Measurements from ENCODE around the gene DUOXA1. TPM values are rescaled to one million over a fixed set of nuclear protein-coding genes. Genes with fewer than 3 reads are reported as not detected.
"Not testable (repeated sequence)": the region's sequence is repeated elsewhere in the genome, so short reads cannot be mapped to it uniquely, and the experiment has no call there.

Gene DUOXA1
- polyA plus RNA-seq, 2 donors, result 145 to 174 TPM

DNA sequence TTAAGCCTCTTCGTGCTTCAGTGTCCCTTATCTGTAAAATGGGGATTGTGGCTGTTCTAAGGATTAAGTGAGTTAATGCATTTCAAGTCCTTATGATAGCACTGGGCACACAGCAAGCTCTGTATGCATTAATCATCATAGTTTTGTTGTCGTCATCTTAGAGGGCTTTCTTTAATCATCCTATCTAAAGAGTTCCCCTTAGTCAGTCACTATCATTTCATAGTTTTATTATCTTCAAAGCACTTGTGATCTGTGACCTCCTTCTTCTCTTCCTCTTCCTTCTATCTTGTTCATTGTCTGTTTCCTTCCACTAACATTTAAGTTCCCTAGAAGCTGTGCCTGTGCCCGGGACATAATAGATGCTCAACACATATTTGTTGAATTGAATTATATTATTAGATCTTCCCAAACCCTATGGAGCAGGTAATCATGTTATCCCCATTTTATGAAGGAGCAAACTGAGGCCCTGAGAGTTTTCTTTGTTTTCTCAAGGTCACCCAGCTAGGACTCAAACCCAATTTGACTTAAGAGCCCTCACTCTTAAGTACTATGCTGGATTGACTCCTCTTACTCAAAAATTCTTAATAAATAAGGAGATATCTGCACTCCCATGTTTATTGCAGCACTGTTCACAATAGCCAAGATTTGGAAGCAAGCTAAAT is 39.8 kb downstream of the DUOXA1 start:
- Histone ChIP-seq H3K27ac (ENCODE audit: low read depth in 2 of 2, low read length in 1 of 2) (no peak overlapping the region), H3K4me1 (ENCODE audit: control insufficient read depth in 2 of 2, insufficient read depth in 2 of 2, low read length in 1 of 2) (peaks cover 0 to 5% of the 10 kb centered on the region in 2 donors), H3K27me3 (ENCODE audit: control insufficient read depth in 1 of 2, insufficient read depth in 2 of 2, low read length in 2 of 2) (no peaks in the 10 kb centered on the region), H3K36me3 (ENCODE audit: control insufficient read depth in 2 of 2, insufficient read depth in 2 of 2, low read length in 1 of 2) (no peaks in the 10 kb centered on the region), H3K9me3 (ENCODE audit: control insufficient read depth in 2 of 2, insufficient read depth in 1 of 2, low read depth in 1 of 2, low read length in 1 of 2) (no peaks in the 10 kb centered on the region), H3K4me3 (ENCODE audit: low read depth in 1 of 2, low read length in 2 of 2) (no peak overlapping the region)
- WGBS, 2 donors, result 60 to 65% methylated on average over 3 of the region's 3 CpGs

DNA sequence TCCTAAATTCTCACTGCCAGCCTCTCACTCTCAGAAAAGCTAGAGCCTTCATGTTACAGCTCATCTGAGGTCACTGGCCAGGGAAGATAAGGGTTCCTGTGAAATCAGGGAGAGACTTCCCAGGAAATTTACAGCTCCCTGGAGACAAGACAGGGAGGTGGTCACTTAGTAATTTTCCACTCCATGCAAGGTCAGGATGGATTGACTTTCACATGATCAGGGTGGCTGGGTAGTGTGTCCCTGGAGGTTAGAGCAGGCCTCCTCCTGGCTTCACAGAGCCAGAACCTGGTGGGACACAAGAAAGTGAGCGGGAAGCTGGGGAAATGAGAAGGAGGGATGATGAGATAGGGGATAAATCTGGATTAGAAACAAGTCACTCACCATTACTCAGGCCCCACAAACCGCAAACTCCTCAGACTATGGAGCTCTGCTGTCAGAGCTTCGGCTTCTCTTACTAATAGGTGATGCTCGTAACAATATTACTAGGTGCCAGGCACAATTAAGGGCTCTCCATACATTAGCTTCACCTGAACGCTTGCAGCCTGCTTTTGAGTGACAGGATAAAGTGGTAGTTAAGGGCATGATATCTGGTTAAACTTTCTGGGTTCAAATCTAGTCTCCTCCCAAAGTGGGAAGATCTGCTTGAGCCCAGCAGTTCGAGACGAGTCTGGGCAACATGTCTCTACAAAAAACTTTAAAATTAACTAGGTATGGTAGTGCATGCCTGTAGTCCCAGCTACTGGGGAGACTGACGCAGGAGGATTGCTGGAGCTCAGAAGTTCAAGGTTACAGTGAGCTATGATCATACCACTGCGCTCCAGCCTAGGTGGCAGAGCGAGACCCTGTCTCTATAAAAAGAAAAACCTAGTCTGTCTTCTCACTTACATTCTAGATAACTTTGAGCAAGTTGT is 40.6 kb downstream of the DUOXA1 start:
- Histone ChIP-seq H3K4me3 (ENCODE audit: low read depth in 1 of 2, low read length in 2 of 2) (no peak overlapping the region), H3K27ac (ENCODE audit: low read depth in 2 of 2, low read length in 1 of 2) (no peak overlapping the region), H3K4me1 (ENCODE audit: control insufficient read depth in 2 of 2, insufficient read depth in 2 of 2, low read length in 1 of 2) (peaks cover 0 to 5% of the 10 kb centered on the region in 2 donors), H3K27me3 (ENCODE audit: control insufficient read depth in 1 of 2, insufficient read depth in 2 of 2, low read length in 2 of 2) (no peaks in the 10 kb centered on the region), H3K9me3 (ENCODE audit: control insufficient read depth in 2 of 2, insufficient read depth in 1 of 2, low read depth in 1 of 2, low read length in 1 of 2) (no peaks in the 10 kb centered on the region), H3K36me3 (ENCODE audit: control insufficient read depth in 2 of 2, insufficient read depth in 2 of 2, low read length in 1 of 2) (no peaks in the 10 kb centered on the region)
- WGBS, 2 donors, result 85 to 88% methylated on average over 10 of the region's 10 CpGs

DNA sequence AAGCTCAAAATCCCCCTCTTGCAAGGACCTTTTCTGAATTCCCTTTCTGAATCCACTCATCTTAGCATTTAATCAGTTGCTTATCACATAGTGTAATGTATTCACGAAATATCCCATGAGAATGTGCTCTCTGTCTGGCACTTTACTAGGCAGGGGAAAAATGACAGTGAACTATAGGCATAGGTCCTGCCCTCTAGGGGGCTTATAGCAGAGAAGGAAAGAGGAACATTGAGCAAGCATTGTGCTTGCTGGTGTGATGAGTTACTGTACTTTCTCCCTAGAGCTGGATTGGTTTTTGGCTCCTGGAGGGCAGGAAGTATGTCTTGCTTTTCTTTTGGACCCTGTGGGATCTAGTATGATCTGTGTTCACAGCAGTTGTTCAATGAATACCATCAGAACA is 42.2 kb downstream of the DUOXA1 start:
- 77 to 78% methylated on average over 1 of the region's 1 CpG for WGBS, 2 donors
- no peaks in the 10 kb centered on the region for H3K27me3 ChIP-seq (ENCODE audit: control insufficient read depth in 1 of 2, insufficient read depth in 2 of 2, low read length in 2 of 2)
- H3K4me3 ChIP-seq (ENCODE audit: low read depth in 1 of 2, low read length in 2 of 2), result no peak overlapping the region
- no peaks in the 10 kb centered on the region for H3K9me3 ChIP-seq (ENCODE audit: control insufficient read depth in 2 of 2, insufficient read depth in 1 of 2, low read depth in 1 of 2, low read length in 1 of 2)
- peaks cover 0 to 5% of the 10 kb centered on the region in 2 donors for H3K4me1 ChIP-seq (ENCODE audit: control insufficient read depth in 2 of 2, insufficient read depth in 2 of 2, low read length in 1 of 2)
- H3K27ac ChIP-seq (ENCODE audit: low read depth in 2 of 2, low read length in 1 of 2), result no peak overlapping the region
- no peaks in the 10 kb centered on the region for H3K36me3 ChIP-seq (ENCODE audit: control insufficient read depth in 2 of 2, insufficient read depth in 2 of 2, low read length in 1 of 2)

GRCh38 chr15:45084163-45084562 is 45.5 kb downstream of the DUOXA1 start:
- Histone ChIP-seq H3K27ac (ENCODE audit: low read depth in 2 of 2, low read length in 1 of 2) (no peak overlapping the region), H3K27me3 (ENCODE audit: control insufficient read depth in 1 of 2, insufficient read depth in 2 of 2, low read length in 2 of 2) (no peaks in the 10 kb centered on the region), H3K4me3 (ENCODE audit: low read depth in 1 of 2, low read length in 2 of 2) (no peak overlapping the region), H3K36me3 (ENCODE audit: control insufficient read depth in 2 of 2, insufficient read depth in 2 of 2, low read length in 1 of 2) (no peaks in the 10 kb centered on the region), H3K4me1 (ENCODE audit: control insufficient read depth in 2 of 2, insufficient read depth in 2 of 2, low read length in 1 of 2) (no peaks in the 10 kb centered on the region), H3K9me3 (ENCODE audit: control insufficient read depth in 2 of 2, insufficient read depth in 1 of 2, low read depth in 1 of 2, low read length in 1 of 2) (no peaks in the 10 kb centered on the region)
- WGBS, 2 donors, result 57 to 63% methylated on average over 3 of the region's 3 CpGs

GRCh38 chr15:45083223-45083622 is 46.5 kb downstream of the DUOXA1 start:
- no peak overlapping the region for H3K27ac ChIP-seq (ENCODE audit: low read depth in 2 of 2, low read length in 1 of 2)
- H3K36me3 ChIP-seq (ENCODE audit: control insufficient read depth in 2 of 2, insufficient read depth in 2 of 2, low read length in 1 of 2), result no peaks in the 10 kb centered on the region
- H3K9me3 ChIP-seq (ENCODE audit: control insufficient read depth in 2 of 2, insufficient read depth in 1 of 2, low read depth in 1 of 2, low read length in 1 of 2), result no peaks in the 10 kb centered on the region
- H3K4me3 ChIP-seq (ENCODE audit: low read depth in 1 of 2, low read length in 2 of 2), result no peak overlapping the region
- H3K27me3 ChIP-seq (ENCODE audit: control insufficient read depth in 1 of 2, insufficient read depth in 2 of 2, low read length in 2 of 2), result no peaks in the 10 kb centered on the region
- no peaks in the 10 kb centered on the region for H3K4me1 ChIP-seq (ENCODE audit: control insufficient read depth in 2 of 2, insufficient read depth in 2 of 2, low read length in 1 of 2)

GRCh38 chr15:45082412-45082811 is 47.3 kb downstream of the DUOXA1 start:
- not testable (repeated sequence) for H3K36me3 ChIP-seq (ENCODE audit: control insufficient read depth in 2 of 2, insufficient read depth in 2 of 2, low read length in 1 of 2); H3K4me1 ChIP-seq (ENCODE audit: control insufficient read depth in 2 of 2, insufficient read depth in 2 of 2, low read length in 1 of 2); H3K27me3 ChIP-seq (ENCODE audit: control insufficient read depth in 1 of 2, insufficient read depth in 2 of 2, low read length in 2 of 2); H3K4me3 ChIP-seq (ENCODE audit: low read depth in 1 of 2, low read length in 2 of 2); H3K9me3 ChIP-seq (ENCODE audit: control insufficient read depth in 2 of 2, insufficient read depth in 1 of 2, low read depth in 1 of 2, low read length in 1 of 2); H3K27ac ChIP-seq (ENCODE audit: low read depth in 2 of 2, low read length in 1 of 2)
- WGBS, 2 donors, result 78 to 81% methylated on average over 9 of the region's 10 CpGs

- H3K27me3 ChIP-seq (ENCODE audit: control insufficient read depth in 1 of 2, insufficient read depth in 2 of 2, low read length in 2 of 2); H3K27ac ChIP-seq (ENCODE audit: low read depth in 2 of 2, low read length in 1 of 2); H3K4me1 ChIP-seq (ENCODE audit: control insufficient read depth in 2 of 2, insufficient read depth in 2 of 2, low read length in 1 of 2); H3K9me3 ChIP-seq (ENCODE audit: control insufficient read depth in 2 of 2, insufficient read depth in 1 of 2, low read depth in 1 of 2, low read length in 1 of 2); H3K4me3 ChIP-seq (ENCODE audit: low read depth in 1 of 2, low read length in 2 of 2); H3K36me3 ChIP-seq (ENCODE audit: control insufficient read depth in 2 of 2, insufficient read depth in 2 of 2, low read length in 1 of 2): not testable (repeated sequence)
- 96 to 100% methylated on average over 2 of the region's 3 CpGs for WGBS, 2 donors
Observed at GRCh38 chr15:45080593-45080992, 49.1 kb downstream of the DUOXA1 start.

DNA sequence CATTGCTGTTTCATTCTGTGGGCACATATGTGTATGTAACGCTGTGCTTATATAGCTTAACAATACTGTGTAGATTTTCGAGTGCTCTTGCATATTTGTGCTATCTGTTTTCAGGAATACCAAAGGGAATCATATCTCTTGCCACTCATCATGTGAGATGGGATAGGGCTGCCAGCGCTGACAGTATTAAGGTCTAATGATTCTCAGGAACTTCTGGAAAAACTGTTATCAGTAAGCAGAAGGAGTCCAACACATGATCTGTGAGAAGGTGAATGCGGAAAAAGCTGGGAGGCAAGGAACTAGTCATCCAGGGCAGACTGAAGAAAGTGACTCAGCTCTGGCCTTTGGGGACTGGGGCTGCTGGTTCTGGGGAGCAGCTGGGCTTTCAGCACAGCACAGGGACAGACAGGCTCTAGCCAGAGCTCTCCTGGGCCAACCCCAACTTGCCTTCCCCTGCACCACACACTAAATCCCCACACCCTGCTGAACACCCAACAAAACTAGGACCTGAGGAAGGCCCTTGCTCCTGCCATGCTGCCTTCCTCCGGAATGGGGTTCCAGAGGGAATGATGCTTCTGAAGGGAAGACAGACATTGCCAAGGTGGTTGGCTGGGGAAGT is 49.9 kb downstream of the DUOXA1 start:
- H3K27me3 ChIP-seq (ENCODE audit: control insufficient read depth in 1 of 2, insufficient read depth in 2 of 2, low read length in 2 of 2); H3K27ac ChIP-seq (ENCODE audit: low read depth in 2 of 2, low read length in 1 of 2); H3K9me3 ChIP-seq (ENCODE audit: control insufficient read depth in 2 of 2, insufficient read depth in 1 of 2, low read depth in 1 of 2, low read length in 1 of 2); H3K36me3 ChIP-seq (ENCODE audit: control insufficient read depth in 2 of 2, insufficient read depth in 2 of 2, low read length in 1 of 2); H3K4me1 ChIP-seq (ENCODE audit: control insufficient read depth in 2 of 2, insufficient read depth in 2 of 2, low read length in 1 of 2); H3K4me3 ChIP-seq (ENCODE audit: low read depth in 1 of 2, low read length in 2 of 2): not testable (repeated sequence)
- WGBS, 2 donors, result 81 to 89% methylated on average over 5 of the region's 5 CpGs

DNA sequence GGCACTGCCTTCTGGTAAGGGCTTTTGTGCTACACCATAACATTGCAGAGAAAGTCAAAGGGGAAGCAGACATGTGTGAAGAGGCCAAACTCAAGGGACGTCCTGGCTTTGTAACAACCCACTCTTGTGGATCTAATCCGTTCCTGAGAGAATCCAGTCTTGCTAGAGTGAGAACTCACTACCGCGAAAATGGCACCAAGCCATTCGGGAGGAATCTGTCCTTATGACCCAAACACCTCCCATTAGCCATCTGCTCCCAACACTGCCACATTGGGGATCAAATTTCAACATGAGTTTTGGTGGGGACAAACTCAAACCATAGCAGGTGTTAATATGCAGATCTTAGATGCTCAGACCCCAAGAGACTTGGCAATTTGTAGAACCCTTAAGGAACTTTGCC is 50.5 kb downstream of the DUOXA1 start:
- not testable (repeated sequence) for H3K27me3 ChIP-seq (ENCODE audit: control insufficient read depth in 1 of 2, insufficient read depth in 2 of 2, low read length in 2 of 2); H3K9me3 ChIP-seq (ENCODE audit: control insufficient read depth in 2 of 2, insufficient read depth in 1 of 2, low read depth in 1 of 2, low read length in 1 of 2); H3K4me1 ChIP-seq (ENCODE audit: control insufficient read depth in 2 of 2, insufficient read depth in 2 of 2, low read length in 1 of 2); H3K27ac ChIP-seq (ENCODE audit: low read depth in 2 of 2, low read length in 1 of 2); H3K4me3 ChIP-seq (ENCODE audit: low read depth in 1 of 2, low read length in 2 of 2); H3K36me3 ChIP-seq (ENCODE audit: control insufficient read depth in 2 of 2, insufficient read depth in 2 of 2, low read length in 1 of 2)
- 69 to 70% methylated on average over 5 of the region's 5 CpGs for WGBS, 2 donors

All from esophagus (tissue), 2 donors.